LNCaP clone FGC (cell line): ENCODE results near the gene ZNF324B.

Experiments used
- DNase-seq: peaks from one replicate; pipeline ENCODE4 v3.0.0-alpha.2; 2011; ENCODE audit warnings: low read depth
- H3K4me3 ChIP-seq: 2 replicates; pipeline ENCODE4 v1.5.1; 2011; ENCODE audit warnings: mild to moderate bottlenecking, low read depth, low read length, control low read depth
- CTCF ChIP-seq: IDR thresholded peaks from 2 replicates; pipeline ENCODE4 v1.5.1; 2012; ENCODE audit warnings: mild to moderate bottlenecking; ENCODE audit not compliant: control insufficient read depth, insufficient read depth; ENCODE audit errors: extremely low read depth

Gene ZNF324B

GRCh38 chr19:58409010-58409790 lies 42.2 kb upstream of the ZNF324B start:
- no peak for TF ChIP-seq CTCF
- no peak for DNase-seq

GRCh38 chr19:58416604-58417003 lies 34.8 kb upstream of the ZNF324B start:
- DNase-seq = no peak
- no peak overlapping the region for H3K4me3 ChIP-seq
- no peak for TF ChIP-seq CTCF

More at GRCh38 chr19:58409010-58409790, 42.2 kb upstream of the ZNF324B start:
- H3K4me3 ChIP-seq = peak overlapping the region; percentile 78

DNA sequence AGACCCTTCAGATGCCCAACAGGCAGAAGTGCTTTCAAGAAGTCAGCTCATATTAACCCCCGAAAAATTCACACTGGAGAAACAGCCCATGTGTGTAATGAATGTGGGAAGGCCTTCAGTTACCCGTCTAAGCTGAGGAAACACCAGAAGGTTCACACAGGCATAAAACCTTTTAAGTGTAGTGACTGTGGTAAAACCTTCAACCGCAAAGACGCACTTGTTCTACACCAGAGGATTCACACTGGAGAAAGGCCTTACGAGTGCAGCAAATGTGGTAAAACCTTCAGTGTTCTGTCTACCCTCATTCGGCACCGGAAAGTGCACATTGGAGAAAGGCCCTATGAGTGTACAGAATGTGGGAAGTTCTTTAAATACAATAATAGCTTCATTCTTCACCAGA lies 34.4 kb upstream of the ZNF324B start:
- TF ChIP-seq CTCF = no peak
- H3K4me3 ChIP-seq = no peak overlapping the region
- DNase-seq = no peak

GRCh38 chr19:58428617-58429016 lies 22.8 kb upstream of the ZNF324B start:
- no peak for TF ChIP-seq CTCF
- H3K4me3 ChIP-seq = no peak overlapping the region
- DNase-seq = no peak

GRCh38 chr19:58429745-58430144 lies 21.7 kb upstream of the ZNF324B start:
- H3K4me3 ChIP-seq = no peak overlapping the region
- TF ChIP-seq CTCF = no peak
- DNase-seq = no peak

DNA sequence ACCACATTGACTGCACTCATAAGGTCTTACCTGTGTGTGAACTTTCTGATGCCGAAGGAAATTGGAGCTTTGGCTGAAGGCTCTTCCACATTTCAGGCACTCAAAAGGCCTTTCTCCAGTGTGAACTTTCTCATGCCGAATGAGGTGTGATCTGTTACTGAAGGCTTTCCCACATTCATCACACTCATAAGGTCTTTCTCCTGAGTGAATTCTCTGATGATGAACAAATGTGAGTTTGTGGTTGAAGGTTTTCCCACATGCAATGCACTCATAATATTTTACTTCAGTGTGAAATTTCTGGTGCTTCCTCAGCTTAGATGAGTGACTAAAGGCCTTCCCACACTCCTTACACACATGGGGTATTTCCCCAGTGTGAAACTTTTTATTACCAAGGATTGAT lies 17.2 kb upstream of the ZNF324B start:
- no peak for TF ChIP-seq CTCF
- no peak overlapping the region for H3K4me3 ChIP-seq
- no peak for DNase-seq
